ENCODE results near the gene CASKIN1. TPM values are rescaled to one million over a fixed set of nuclear protein-coding genes. Genes with fewer than 3 reads are reported as not detected.

Gene CASKIN1
- total RNA-seq, 1 experiment from 2014 or later: 2.6 TPM

DNA sequence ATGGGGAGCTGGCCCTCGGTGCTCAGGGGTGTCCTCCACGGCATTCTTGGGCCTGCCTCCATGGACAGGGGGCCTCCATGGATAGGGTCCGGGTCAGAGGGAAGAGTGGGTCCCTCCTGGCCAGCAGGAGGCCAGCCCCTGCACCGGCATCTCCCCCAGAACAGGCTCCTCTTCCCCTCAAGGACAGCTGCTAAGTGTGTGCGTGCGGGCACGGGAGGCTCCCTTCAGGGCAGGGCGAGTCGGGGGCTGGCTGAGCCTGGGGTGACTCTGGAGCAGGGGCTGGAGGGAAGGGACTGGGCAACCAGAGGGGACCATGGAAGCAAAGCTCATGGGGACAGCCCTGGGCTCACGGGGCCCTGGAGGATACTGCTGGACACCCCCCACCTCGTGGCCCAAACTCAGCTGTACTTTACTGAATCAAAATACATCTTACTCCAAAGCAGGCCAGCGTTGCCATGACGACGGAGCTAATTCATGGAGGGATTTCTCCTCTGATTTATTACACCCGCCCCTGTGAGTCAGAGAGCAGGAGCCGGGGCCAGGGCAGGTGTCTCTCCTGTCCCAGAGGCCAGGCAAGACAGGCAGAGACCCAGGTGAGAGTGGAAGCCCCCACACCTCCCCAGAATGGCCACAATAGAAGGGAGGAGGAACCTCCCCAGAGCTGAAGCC, 2.1 kb downstream of the CASKIN1 start:
- peak; percentile 57 for DNase-seq
- Mint-ChIP-seq H3K27me3 (ENCODE audit: unreplicated experiment) (peaks cover 80% of the 10 kb centered on the region), H3K36me3 (ENCODE audit: insufficient read depth, unreplicated experiment) (peaks cover 20% of the 10 kb centered on the region), H3K4me1 (ENCODE audit: low read depth, unreplicated experiment) (peaks cover 10% of the 10 kb centered on the region), H3K9me3 (ENCODE audit: low read depth, unreplicated experiment) (no peaks in the 10 kb centered on the region), H3K4me3 (ENCODE audit: low read depth, unreplicated experiment) (no peak overlapping the region), H3K27ac (ENCODE audit: unreplicated experiment) (no peak overlapping the region)
- TF ChIP-seq, protein P1, sequence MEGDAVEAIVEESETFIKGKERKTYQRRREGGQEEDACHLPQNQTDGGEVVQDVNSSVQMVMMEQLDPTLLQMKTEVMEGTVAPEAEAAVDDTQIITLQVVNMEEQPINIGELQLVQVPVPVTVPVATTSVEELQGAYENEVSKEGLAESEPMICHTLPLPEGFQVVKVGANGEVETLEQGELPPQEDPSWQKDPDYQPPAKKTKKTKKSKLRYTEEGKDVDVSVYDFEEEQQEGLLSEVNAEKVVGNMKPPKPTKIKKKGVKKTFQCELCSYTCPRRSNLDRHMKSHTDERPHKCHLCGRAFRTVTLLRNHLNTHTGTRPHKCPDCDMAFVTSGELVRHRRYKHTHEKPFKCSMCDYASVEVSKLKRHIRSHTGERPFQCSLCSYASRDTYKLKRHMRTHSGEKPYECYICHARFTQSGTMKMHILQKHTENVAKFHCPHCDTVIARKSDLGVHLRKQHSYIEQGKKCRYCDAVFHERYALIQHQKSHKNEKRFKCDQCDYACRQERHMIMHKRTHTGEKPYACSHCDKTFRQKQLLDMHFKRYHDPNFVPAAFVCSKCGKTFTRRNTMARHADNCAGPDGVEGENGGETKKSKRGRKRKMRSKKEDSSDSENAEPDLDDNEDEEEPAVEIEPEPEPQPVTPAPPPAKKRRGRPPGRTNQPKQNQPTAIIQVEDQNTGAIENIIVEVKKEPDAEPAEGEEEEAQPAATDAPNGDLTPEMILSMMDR (IDR thresholded peaks at IDR 0.05; ENCODE audit: unreplicated experiment): no peak
- intact Hi-C loops (cut with micrococcal nuclease; ENCODE audit: unreplicated experiment): no loop called here
- CTCF ChIA-PET: interaction anchor here (0.6 to 2.4 kb wide), 12 partner anchors 9 to 470 kb away, joined by 3 to 27 read pairs (median 4); partner anchors contain the start of genes ECI1, PGP and TRAF7
- BruUV-seq (replicated peaks): no TSS peak

DNA sequence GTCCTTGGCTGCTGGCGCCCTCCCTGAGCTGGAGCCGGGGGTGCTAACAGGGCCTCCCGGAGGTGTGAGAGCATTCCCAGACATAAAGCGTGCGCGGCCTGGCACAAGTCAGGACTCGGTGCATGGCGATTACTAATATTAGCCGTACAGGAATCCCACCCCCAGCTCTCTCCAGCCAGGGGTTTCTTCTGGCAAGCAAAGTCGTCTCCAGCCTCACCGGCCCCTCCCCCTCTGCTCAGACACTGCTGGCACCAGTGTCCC, 5.0 kb downstream of the CASKIN1 start:
- no TSS peak for BruUV-seq (replicated peaks)
- Mint-ChIP-seq H3K4me1 (ENCODE audit: low read depth, unreplicated experiment) (peaks cover 10% of the 10 kb centered on the region), H3K4me3 (ENCODE audit: low read depth, unreplicated experiment) (no peak overlapping the region), H3K9me3 (ENCODE audit: low read depth, unreplicated experiment) (no peaks in the 10 kb centered on the region), H3K36me3 (ENCODE audit: insufficient read depth, unreplicated experiment) (peaks cover 15% of the 10 kb centered on the region), H3K27me3 (ENCODE audit: unreplicated experiment) (peaks cover 55% of the 10 kb centered on the region), H3K27ac (ENCODE audit: unreplicated experiment) (no peak overlapping the region)
- CTCF ChIA-PET: no interaction called here
- intact Hi-C loops (cut with micrococcal nuclease; ENCODE audit: unreplicated experiment): no loop called here
- TF ChIP-seq, protein P1 (IDR thresholded peaks at IDR 0.05; ENCODE audit: unreplicated experiment): no peak
- DNase-seq: no peak

DNA sequence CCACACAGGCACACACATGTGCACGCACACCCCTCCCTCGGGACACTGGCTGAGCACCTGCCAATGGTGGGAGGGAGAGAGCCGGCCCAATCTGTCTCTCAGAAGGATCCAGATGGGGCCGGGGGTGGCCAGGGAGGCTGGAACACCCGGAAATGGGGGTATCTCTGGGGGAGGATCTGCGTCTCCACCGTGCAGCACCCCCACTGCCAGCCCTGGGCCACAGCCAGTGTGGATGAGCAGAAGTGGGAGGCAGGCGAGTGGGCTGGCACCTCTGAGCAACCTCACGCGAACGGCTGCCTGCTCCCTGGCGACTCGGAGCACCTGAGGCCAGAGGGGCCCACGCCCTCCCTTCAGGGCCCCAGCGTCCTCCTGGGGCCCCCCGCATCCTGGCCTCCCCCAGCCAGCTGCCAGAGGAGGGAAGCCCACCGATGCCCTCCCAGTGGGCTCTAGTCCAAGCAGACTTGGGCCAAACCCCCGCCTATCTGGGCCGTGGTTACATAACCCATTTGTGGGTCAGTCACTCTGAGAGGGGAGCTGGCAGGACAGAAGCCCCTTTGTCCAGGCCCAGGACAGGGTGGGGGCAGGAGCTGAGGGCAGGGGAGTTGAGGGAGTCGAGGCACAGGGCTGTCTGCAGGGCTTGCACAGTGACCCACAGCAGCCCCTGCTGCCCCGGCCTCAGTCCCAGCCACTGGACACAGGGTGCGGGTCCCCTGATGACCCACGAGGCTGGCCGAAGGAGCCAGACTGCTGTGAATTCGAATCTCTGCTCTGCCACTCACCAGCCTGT, 5.6 kb downstream of the CASKIN1 start:
- TF ChIP-seq, protein P1 (IDR thresholded peaks at IDR 0.05; ENCODE audit: unreplicated experiment): no peak
- no peak overlapping the region for H3K4me3 Mint-ChIP-seq (ENCODE audit: low read depth, unreplicated experiment)

DNA sequence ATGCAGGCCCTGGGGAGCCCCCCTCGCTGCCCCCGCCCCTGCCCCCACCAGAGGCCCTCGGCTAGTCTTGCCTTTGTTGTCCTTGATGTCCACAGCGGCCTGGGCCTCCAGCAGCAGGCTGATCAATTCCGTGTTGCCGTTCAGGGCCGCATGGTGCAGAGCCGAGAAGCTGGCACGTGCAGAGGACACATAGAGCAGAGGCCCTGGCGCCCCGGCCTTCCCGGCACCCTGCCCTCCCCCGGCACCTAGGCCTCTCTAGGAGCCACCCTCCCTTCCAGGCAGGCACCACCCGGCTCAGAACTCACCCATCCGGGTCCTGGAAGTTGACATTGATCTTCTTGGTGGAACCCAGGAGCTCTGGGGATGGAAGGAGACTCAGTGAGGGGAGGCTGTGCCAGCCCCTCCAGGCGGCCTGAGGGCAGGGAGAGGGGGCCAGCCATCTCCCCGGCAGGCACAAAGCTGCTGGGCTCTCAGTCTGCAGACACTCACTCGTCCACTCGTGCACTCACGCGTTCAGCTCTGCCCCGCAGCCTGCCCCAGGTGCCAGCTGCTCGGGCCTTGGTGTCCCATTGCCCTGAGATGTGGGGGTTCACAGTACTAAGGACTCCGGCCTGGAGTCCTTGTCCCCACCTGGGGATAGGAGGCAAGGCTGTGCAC, 6.3 kb downstream of the CASKIN1 start:
- H3K4me3 Mint-ChIP-seq (ENCODE audit: low read depth, unreplicated experiment): no peak overlapping the region
- CTCF ChIA-PET: interaction anchor here (0.7 to 0.8 kb wide), 2 partner anchors 16 to 167 kb away, joined by 3 to 5 read pairs; no protein-coding TSS in a partner anchor
- no peaks in the 10 kb centered on the region for H3K9me3 Mint-ChIP-seq (ENCODE audit: low read depth, unreplicated experiment)
- H3K27me3 Mint-ChIP-seq (ENCODE audit: unreplicated experiment): peaks cover 55% of the 10 kb centered on the region
- peaks cover 18% of the 10 kb centered on the region for H3K36me3 Mint-ChIP-seq (ENCODE audit: insufficient read depth, unreplicated experiment)
- no peak for DNase-seq
- H3K4me1 Mint-ChIP-seq (ENCODE audit: low read depth, unreplicated experiment): peaks cover 7% of the 10 kb centered on the region
- intact Hi-C loops (cut with micrococcal nuclease; ENCODE audit: unreplicated experiment): no loop called here
- BruUV-seq (replicated peaks): no TSS peak
- TF ChIP-seq, protein P1 (IDR thresholded peaks at IDR 0.05; ENCODE audit: unreplicated experiment): no peak
- H3K27ac Mint-ChIP-seq (ENCODE audit: unreplicated experiment): no peak overlapping the region

More for the DNA sequence above, 5.6 kb downstream of the CASKIN1 start:
- DNase-seq: no peak
- CTCF ChIA-PET: interaction anchor here (0.8 kb wide), 1 partner anchor 168 kb away, joined by 3 read pairs; no protein-coding TSS in a partner anchor
- Mint-ChIP-seq H3K4me1 (ENCODE audit: low read depth, unreplicated experiment) (peaks cover 10% of the 10 kb centered on the region), H3K27me3 (ENCODE audit: unreplicated experiment) (peaks cover 55% of the 10 kb centered on the region), H3K9me3 (ENCODE audit: low read depth, unreplicated experiment) (no peaks in the 10 kb centered on the region), H3K27ac (ENCODE audit: unreplicated experiment) (no peak overlapping the region), H3K36me3 (ENCODE audit: insufficient read depth, unreplicated experiment) (peaks cover 19% of the 10 kb centered on the region)
- intact Hi-C loops (cut with micrococcal nuclease; ENCODE audit: unreplicated experiment): no loop called here
- BruUV-seq (replicated peaks): no TSS peak
